Right lobe of liver (tissue), 4 donors: ENCODE results near the gene EXOC3.

Experiments used
- POLR2A ChIP-seq: fragments of 450-650 bp; IDR thresholded peaks from one replicate; pipeline ENCODE4 v1.6.1; 2017; ENCODE audit warnings: antibody characterized with exemption, mild to moderate bottlenecking
- TF ChIP-seq, protein P1 (sequence below), 4 donors: fragments of 200-600 bp in 3 of 4; fragments of 450-650 bp in 1 of 4; IDR thresholded peaks; one replicate each; pipeline versions ENCODE4 v1.5.1 to v1.8.0; 2016 to 2022; ENCODE audit warnings: antibody characterized with exemption in 4 of 4, mild to moderate bottlenecking in 2 of 4
- donor health status: DM: no; HTN: no; CAD: no.
- donor health status: DM: no; HTN: no; CAD: no.
- donor health status: DM: no; HTN: yes; CAD: no.

- TF ChIP-seq, protein P1, sequence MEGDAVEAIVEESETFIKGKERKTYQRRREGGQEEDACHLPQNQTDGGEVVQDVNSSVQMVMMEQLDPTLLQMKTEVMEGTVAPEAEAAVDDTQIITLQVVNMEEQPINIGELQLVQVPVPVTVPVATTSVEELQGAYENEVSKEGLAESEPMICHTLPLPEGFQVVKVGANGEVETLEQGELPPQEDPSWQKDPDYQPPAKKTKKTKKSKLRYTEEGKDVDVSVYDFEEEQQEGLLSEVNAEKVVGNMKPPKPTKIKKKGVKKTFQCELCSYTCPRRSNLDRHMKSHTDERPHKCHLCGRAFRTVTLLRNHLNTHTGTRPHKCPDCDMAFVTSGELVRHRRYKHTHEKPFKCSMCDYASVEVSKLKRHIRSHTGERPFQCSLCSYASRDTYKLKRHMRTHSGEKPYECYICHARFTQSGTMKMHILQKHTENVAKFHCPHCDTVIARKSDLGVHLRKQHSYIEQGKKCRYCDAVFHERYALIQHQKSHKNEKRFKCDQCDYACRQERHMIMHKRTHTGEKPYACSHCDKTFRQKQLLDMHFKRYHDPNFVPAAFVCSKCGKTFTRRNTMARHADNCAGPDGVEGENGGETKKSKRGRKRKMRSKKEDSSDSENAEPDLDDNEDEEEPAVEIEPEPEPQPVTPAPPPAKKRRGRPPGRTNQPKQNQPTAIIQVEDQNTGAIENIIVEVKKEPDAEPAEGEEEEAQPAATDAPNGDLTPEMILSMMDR (IDR thresholded peaks at IDR 0.05): no peak
- no peak for TF ChIP-seq POLR2A
These were observed 8.4 kb upstream of the EXOC3 start for GRCh38 chr5:434443-435146.
